GM12892 (cell line): ENCODE data around the gene POLR3G.

Source experiments
- POLR2A ChIP-seq: IDR thresholded peaks from 2 replicates; pipeline ENCODE4 v1.6.1; 2011; ENCODE audit warnings: low read depth, low read length, control low read depth
- POLR2AphosphoS5 ChIP-seq: IDR thresholded peaks from 2 replicates; pipeline ENCODE4 v1.6.1; 2011; ENCODE audit warnings: low read depth, low read length, control low read depth
- TAF1 ChIP-seq: IDR thresholded peaks from 2 replicates; pipeline ENCODE4 v1.6.1; 2011; ENCODE audit warnings: low read depth, mild to moderate bottlenecking, control low read depth, low read length, borderline replicate concordance

DNA sequence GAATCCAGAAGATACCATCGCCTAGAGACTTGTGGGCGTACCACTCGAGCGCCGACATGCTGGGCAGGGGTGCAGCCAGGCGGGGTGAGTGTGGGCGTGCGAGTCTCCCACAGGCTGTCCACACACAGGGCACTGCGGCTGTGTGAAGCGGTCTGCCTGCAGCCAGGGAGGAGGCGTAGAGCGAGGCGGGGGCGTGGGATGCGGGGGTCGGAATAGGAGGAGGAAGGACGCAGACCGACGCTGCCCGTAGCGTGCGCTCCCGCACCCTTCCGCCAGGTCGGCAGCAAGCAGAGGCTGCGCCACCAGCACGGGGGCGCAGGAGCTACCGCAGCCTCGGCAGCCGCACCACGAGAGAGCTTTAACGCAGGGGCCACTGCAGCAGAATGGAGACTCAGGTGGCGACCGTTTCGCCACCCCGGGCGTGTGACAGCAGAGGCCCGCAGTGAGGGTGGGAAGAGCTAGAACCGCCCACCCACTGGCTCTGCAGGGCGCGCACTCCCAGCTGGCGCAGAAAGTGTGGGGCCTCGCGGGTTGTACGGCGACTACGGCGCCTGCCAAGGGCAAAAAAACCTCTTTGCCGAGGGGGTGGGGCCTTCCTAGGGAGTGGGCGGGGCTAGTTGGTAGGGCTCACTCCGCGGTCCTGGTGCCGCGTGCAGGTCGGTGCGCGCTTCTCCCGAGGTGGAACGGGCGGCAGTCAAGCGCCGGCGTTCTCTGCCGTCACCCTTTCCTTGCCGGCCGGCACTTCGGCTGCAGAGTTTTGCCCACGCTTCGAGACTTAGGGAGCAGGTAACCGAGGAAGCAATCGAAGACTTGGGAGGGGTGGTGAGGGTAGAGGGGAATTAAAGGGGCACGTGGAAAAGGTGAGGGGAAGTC is at the start of gene POLR3G, which contains the start of gene MBLAC2:
- TF ChIP-seq POLR2A (peak; percentile 90; the same call in 1 of the 2 replicates), POLR2AphosphoS5 (peak; percentile 84), TAF1 (peak; percentile 24; the same call in 1 of the 2 replicates)
